T47D (cell line): ENCODE data around the gene GRM7.

Experiments
- DNase-seq, 2 experiments: peaks; one replicate each; pipeline versions ENCODE4 v3.0.0 to v3.0.0-alpha.2; 2011 to 2012; ENCODE audit warnings: low read depth in 1 of 2, low spot score in 1 of 2
- JUND ChIP-seq: IDR thresholded peaks from 2 replicates; pipeline ENCODE4 v1.6.1; 2012; ENCODE audit warnings: low read depth
- in situ Hi-C: cut with HindIII; loops from 2 replicates; pipeline ENCODE4 v1.10.0; 2016; ENCODE audit warnings: low sequenced_read_pairs, low pct_unique_long_range_greater_than_20kb

The GRM7 gene

GRCh38 chr3:7720649-7721297 lies 859.9 kb downstream of the GRM7 start:
- DNase-seq, result no peak
- TF ChIP-seq JUND, result no peak
- in situ Hi-C loops, result no loop called here

- in situ Hi-C loops, result no loop called here
- no peak for TF ChIP-seq JUND
- DNase-seq, result no peak
Measured at GRCh38 chr3:7721869-7722268, 861.0 kb downstream of the GRM7 start.

GRCh38 chr3:7728566-7729519 lies 867.9 kb downstream of the GRM7 start:
- in situ Hi-C loops, result no loop called here
- no peak for DNase-seq

GRCh38 chr3:7733933-7734332 lies 873.0 kb downstream of the GRM7 start:
- no peak for DNase-seq
- in situ Hi-C loops, result no loop called here
- TF ChIP-seq JUND, result no peak

More at GRCh38 chr3:7728566-7729519, 867.9 kb downstream of the GRM7 start:
- TF ChIP-seq JUND, result no peak

- in situ Hi-C loops, result no loop called here
- DNase-seq, result no peak
- TF ChIP-seq JUND, result no peak
Measured at GRCh38 chr3:7734456-7734855, 873.5 kb downstream of the GRM7 start.

GRCh38 chr3:7737263-7737662 lies 876.3 kb downstream of the GRM7 start:
- no peak for TF ChIP-seq JUND
- in situ Hi-C loops, result no loop called here
- no peak for DNase-seq

- no peak for TF ChIP-seq JUND
- in situ Hi-C loops, result no loop called here
Measured at GRCh38 chr3:7739754-7740153, 878.8 kb downstream of the GRM7 start.

GRCh38 chr3:7740458-7740857 lies 879.5 kb downstream of the GRM7 start:
- TF ChIP-seq JUND, result no peak
- in situ Hi-C loops, result no loop called here
- no peak for DNase-seq

More at GRCh38 chr3:7739754-7740153, 878.8 kb downstream of the GRM7 start:
- DNase-seq, result no peak

GRCh38 chr3:7744850-7745249 lies 883.9 kb downstream of the GRM7 start:
- DNase-seq, result no peak
- TF ChIP-seq JUND, result no peak
- in situ Hi-C loops, result no loop called here

GRCh38 chr3:7745711-7746110 lies 884.8 kb downstream of the GRM7 start:
- in situ Hi-C loops, result no loop called here
- no peak for TF ChIP-seq JUND
- no peak for DNase-seq

GRCh38 chr3:7749931-7750695 lies 889.2 kb downstream of the GRM7 start:
- in situ Hi-C loops, result no loop called here
- TF ChIP-seq JUND, result no peak
- DNase-seq, result no peak

GRCh38 chr3:7752005-7752404 lies 891.1 kb downstream of the GRM7 start:
- no peak for TF ChIP-seq JUND
- no peak for DNase-seq
- in situ Hi-C loops, result no loop called here
